HEK293T (cell line): ENCODE results near the gene PERM1.

ENCODE experiments used
- ARNT ChIP-seq: fragments of 450-650 bp; IDR thresholded peaks from 2 replicates; pipeline ENCODE4 v1.6.1; 2017; ENCODE audit warnings: mild to moderate bottlenecking
- BHLHE40 ChIP-seq: fragments of 450-650 bp; IDR thresholded peaks from 2 replicates; pipeline ENCODE4 v1.6.1; 2016; ENCODE audit warnings: mild to moderate bottlenecking, moderate library complexity, borderline replicate concordance
- CTBP1 ChIP-seq: fragments of 450-650 bp; IDR thresholded peaks from 2 replicates; pipeline ENCODE4 v1.6.1; 2016; ENCODE audit warnings: borderline replicate concordance
- FOXA1 ChIP-seq: fragments of 450-650 bp; IDR thresholded peaks from 2 replicates; pipeline ENCODE4 v1.6.1; 2016; ENCODE audit warnings: mild to moderate bottlenecking
- FOXK2 ChIP-seq: fragments of 450-650 bp; IDR thresholded peaks from 2 replicates; pipeline ENCODE4 v1.6.1; 2016; ENCODE audit warnings: mild to moderate bottlenecking
- HDGF ChIP-seq: fragments of 450-650 bp; IDR thresholded peaks from 2 replicates; pipeline ENCODE4 v1.6.1; 2017; ENCODE audit warnings: antibody characterized with exemption, borderline replicate concordance
- L3MBTL2 ChIP-seq: fragments of 450-650 bp; conservative IDR thresholded peaks from 2 replicates; pipeline ENCODE4 v1.6.1; 2016; ENCODE audit warnings: mild to moderate bottlenecking
- LEF1 ChIP-seq: fragments of 450-650 bp; IDR thresholded peaks from 2 replicates; pipeline ENCODE4 v1.6.1; 2017; ENCODE audit warnings: mild to moderate bottlenecking, borderline replicate concordance
- NFRKB ChIP-seq: fragments of 450-650 bp; IDR thresholded peaks from 2 replicates; pipeline ENCODE4 v1.6.1; 2016; ENCODE audit warnings: mild to moderate bottlenecking, moderate library complexity
- PKNOX1 ChIP-seq: fragments of 450-650 bp; IDR thresholded peaks from 2 replicates; pipeline ENCODE4 v1.6.1; 2016
- SP1 ChIP-seq: fragments of 450-650 bp; IDR thresholded peaks from 2 replicates; pipeline ENCODE4 v1.6.1; 2017
- SUZ12 ChIP-seq: fragments of 450-650 bp; IDR thresholded peaks from 2 replicates; pipeline ENCODE4 v1.6.1; 2016; ENCODE audit warnings: mild to moderate bottlenecking
- ZNF384 ChIP-seq: fragments of 450-650 bp; IDR thresholded peaks from 2 replicates; pipeline ENCODE4 v1.6.1; 2016

- TF ChIP-seq ZNF384 (no peak), HDGF (no peak), BHLHE40 (no peak), L3MBTL2 (no peak), SP1 (no peak), CTBP1 (no peak), SUZ12 (no peak), ARNT (no peak), LEF1 (no peak), PKNOX1 (no peak), NFRKB (no peak), FOXA1 (no peak), FOXK2 (no peak)
These were observed 1.7 kb downstream of the PERM1 start for GRCh38 chr1:980137-980571.
